Esophagus (tissue), 2 donors: ENCODE results near the gene WWC1. TPM values are rescaled to one million over a fixed set of nuclear protein-coding genes. Genes with fewer than 3 reads are reported as not detected.

Experiments
- H3K27ac ChIP-seq, 2 donors: one replicate each; pipeline ENCODE4 v1.5.1; 2013; ENCODE audit warnings: low read depth in 2 of 2, mild to moderate bottlenecking in 2 of 2, inconsistent platforms in 1 of 2, low read length in 1 of 2, moderate library complexity in 1 of 2
- H3K27me3 ChIP-seq, 2 donors: one replicate each; pipeline ENCODE4 v1.6.1; 2013; ENCODE audit warnings: low read length in 2 of 2, control low read depth in 1 of 2, mild to moderate bottlenecking in 1 of 2; ENCODE audit not compliant: insufficient read depth in 2 of 2, control insufficient read depth in 1 of 2
- H3K36me3 ChIP-seq, 2 donors: one replicate each; pipeline ENCODE4 v1.6.1; 2013; ENCODE audit warnings: low read length in 1 of 2; ENCODE audit not compliant: control insufficient read depth in 2 of 2, insufficient read depth in 2 of 2
- H3K4me1 ChIP-seq, 2 donors: one replicate each; pipeline ENCODE4 v1.6.1; 2013; ENCODE audit warnings: low read length in 1 of 2; ENCODE audit not compliant: control insufficient read depth in 2 of 2, insufficient read depth in 2 of 2
- H3K4me3 ChIP-seq, 2 donors: one replicate each; pipeline ENCODE4 v1.5.1; 2013; ENCODE audit warnings: low read length in 2 of 2, mild to moderate bottlenecking in 2 of 2, low read depth in 1 of 2, moderate library complexity in 1 of 2
- H3K9me3 ChIP-seq, 2 donors: one replicate each; pipeline ENCODE4 v1.6.1; 2013; ENCODE audit warnings: mild to moderate bottlenecking in 2 of 2, low read depth in 1 of 2, low read length in 1 of 2, moderate library complexity in 1 of 2; ENCODE audit not compliant: control insufficient read depth in 2 of 2, insufficient read depth in 1 of 2
- WGBS, 2 donors: extraction: QIAGEN DNeasy Blood & Tissue Kit; methylation state at CpG; one replicate each; pipeline ENCODE4 v1.1.7; 2013; 5-methylcytosine and 5-hydroxymethylcytosine counted together
- polyA plus RNA-seq, 2 donors: library from polyadenylated mRNA; stranded (reverse); fragments of 200-250 nt; gene quantifications; one replicate each; pipeline ENCODE4 v1.2.3, GENCODE V29; 2013
- donor health status: healthy with polysubstance abuse.
- donor health status: Bipolar disorder and iron deficiency.

The WWC1 gene
- polyA plus RNA-seq, 2 donors = 21.7 to 55.2 TPM

DNA sequence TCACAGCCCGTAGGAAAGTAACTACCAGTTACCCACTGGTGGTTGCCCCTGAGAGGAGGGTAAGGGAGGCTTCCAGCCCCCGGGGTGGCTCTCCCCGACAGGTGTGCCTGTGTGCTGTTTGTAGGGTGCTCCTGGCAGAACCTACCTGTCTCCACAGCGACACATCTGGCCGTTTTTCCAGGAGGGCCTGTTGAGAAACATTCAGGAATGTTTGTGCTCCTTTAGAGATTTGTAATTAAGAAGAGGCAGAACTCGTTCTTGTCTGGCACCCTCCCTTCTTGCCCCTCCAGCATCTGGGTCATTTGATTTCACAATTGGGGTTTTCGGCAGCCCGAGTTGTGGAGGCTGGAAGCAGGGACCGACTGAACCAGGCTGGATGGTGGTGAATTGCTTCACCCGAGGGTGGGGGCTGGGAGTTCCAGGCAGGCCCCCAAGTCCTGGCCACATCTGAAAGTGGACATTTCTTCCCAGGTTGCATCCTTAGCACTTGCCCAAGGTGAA is 74.2 kb downstream of the WWC1 start:
- WGBS, 2 donors = 20 to 31% methylated on average over 10 of the region's 10 CpGs
- no peak overlapping the region for H3K4me3 ChIP-seq
- H3K4me1 ChIP-seq = peaks cover 2 to 10% of the 10 kb centered on the region in 2 donors
- H3K9me3 ChIP-seq = no peaks in the 10 kb centered on the region
- H3K27ac ChIP-seq = peak overlapping the region; percentile 86 to 89
- H3K27me3 ChIP-seq = no peaks in the 10 kb centered on the region
- H3K36me3 ChIP-seq = no peaks in the 10 kb centered on the region

DNA sequence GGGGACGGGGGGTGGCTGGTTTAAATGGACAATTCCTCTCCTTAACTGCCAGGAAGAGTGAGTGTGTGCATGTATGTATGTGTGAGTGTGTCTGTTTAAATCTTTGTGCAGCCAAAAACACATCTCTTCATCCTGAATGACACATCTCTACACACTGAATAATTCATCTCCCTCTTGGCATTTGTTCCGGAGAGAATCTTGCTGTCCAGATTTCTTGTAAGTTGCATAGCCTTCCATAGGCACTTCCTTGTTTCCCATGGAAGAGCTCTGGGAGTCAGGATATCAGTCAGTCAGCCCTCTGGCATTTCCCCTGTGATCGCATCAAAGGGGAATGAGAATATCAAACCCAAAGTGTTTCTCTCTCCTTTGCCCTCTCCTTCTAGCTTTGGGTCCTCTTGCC is 74.7 kb downstream of the WWC1 start:
- no peaks in the 10 kb centered on the region for H3K9me3 ChIP-seq
- WGBS, 2 donors = 45 to 54% methylated on average over 3 of the region's 3 CpGs
- H3K36me3 ChIP-seq = no peaks in the 10 kb centered on the region
- peak overlapping the region; percentile 78 to 86 for H3K27ac ChIP-seq
- H3K4me1 ChIP-seq = peaks cover 2 to 13% of the 10 kb centered on the region in 2 donors
- no peak overlapping the region for H3K4me3 ChIP-seq
- H3K27me3 ChIP-seq = no peaks in the 10 kb centered on the region

DNA sequence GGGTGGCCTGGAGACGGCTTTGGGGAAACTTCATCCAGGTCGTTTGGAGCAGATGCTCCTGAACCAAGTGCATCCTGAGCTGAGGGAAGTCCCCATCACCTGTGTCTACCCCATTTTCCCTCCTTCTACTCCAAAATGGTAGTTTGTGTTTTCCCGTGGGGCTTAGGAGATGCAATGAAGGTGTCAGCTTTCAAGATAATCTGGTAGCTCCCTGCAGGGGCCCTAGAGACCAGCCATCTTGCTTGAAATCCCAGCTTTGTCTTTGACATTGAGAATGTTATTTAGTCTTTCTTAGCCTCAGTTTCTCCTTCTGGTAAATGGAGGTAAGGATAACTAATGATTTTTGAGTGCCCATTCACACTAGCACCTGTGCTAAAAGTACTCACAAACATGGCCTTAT is 77.4 kb downstream of the WWC1 start:
- H3K4me1 ChIP-seq = peaks cover 2 to 18% of the 10 kb centered on the region in 2 donors
- H3K4me3 ChIP-seq = no peak overlapping the region
- WGBS, 2 donors = 68 to 82% methylated on average over 3 of the region's 3 CpGs
- H3K36me3 ChIP-seq = no peaks in the 10 kb centered on the region
- no peak overlapping the region for H3K27ac ChIP-seq
- H3K9me3 ChIP-seq = no peaks in the 10 kb centered on the region
- H3K27me3 ChIP-seq = no peaks in the 10 kb centered on the region

DNA sequence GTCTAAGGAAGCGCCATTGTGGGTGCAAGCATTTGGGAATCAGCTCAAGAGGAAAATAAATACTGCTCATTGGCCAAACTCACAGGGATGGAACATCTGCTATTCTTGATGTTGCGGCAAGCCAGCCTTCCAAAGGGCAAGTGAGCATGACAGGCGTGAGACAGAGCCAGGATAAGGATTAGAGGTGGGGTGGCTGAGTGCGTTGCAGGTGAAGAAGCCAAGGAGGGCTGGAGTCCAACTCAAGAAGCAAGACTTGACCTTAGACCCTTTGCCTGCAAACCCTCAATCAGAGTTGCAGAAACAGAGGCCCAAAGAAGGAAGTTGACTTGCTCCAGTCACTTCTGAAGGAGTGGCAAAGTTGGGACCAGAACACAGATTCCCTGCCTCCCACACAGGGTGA is 79.4 kb downstream of the WWC1 start:
- no peaks in the 10 kb centered on the region for H3K36me3 ChIP-seq
- no peak overlapping the region for H3K27ac ChIP-seq
- no peaks in the 10 kb centered on the region for H3K9me3 ChIP-seq
- no peak overlapping the region for H3K4me3 ChIP-seq
- H3K27me3 ChIP-seq = no peaks in the 10 kb centered on the region
- WGBS, 2 donors = 65 to 75% methylated on average over 4 of the region's 4 CpGs
- peaks cover 0 to 10% of the 10 kb centered on the region in 2 donors for H3K4me1 ChIP-seq

DNA sequence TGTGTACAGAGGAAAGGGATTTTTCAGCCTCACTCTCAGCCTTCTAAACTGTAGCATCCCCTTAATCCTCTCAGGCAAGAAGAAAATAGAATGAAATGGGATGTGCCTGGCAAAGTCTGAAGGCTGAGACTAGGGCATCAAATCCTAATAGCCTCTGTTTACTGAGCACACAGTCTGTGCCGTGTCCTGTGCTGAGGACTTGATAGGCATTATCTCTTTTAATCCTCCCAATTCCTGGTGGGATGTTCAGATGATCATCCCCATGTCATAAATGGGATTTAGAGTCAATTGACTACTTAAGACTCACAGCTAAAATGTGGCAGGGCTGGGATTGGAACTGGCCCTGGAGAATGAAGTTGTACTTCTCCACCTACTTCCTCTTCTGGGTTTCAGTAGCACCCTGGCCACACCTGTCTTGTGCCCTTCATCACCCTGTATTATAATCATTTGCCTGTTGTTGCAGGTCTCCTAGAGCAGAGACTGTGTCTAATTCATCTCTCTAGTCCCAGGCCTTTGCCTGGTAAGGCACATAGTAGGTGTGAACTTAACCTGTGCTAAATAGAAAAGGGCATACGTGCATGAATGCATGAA is 81.0 kb downstream of the WWC1 start:
- no peaks in the 10 kb centered on the region for H3K9me3 ChIP-seq
- no peaks in the 10 kb centered on the region for H3K27me3 ChIP-seq
- H3K4me3 ChIP-seq = no peak overlapping the region
- H3K4me1 ChIP-seq = peaks cover 0 to 9% of the 10 kb centered on the region in 2 donors
- H3K36me3 ChIP-seq = no peaks in the 10 kb centered on the region
- H3K27ac ChIP-seq = peak overlapping the region in 1 of 2 donors; percentile 22
- WGBS, 2 donors = 78 to 85% methylated on average over 2 of the region's 2 CpGs

DNA sequence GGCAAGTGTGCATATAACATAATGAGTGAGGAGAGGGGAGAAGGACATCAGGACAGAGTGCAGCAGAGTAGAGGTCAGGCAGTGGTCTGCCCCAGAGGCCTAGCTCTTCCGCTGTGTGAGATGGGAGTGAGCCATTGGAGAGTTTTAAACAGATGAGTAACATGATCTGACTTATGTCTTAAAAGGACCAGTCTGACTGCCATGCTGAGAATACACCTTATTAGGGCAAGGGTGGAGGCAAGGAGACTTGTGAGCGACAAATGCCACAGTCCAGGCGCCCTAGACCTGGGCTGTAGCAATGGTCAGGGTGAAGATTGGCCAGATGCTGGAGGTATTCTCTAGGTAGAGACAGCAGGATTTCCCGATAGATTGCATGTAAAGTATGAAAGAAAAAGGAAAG is 83.1 kb downstream of the WWC1 start:
- peaks cover 0 to 9% of the 10 kb centered on the region in 2 donors for H3K4me1 ChIP-seq
- H3K36me3 ChIP-seq = no peaks in the 10 kb centered on the region
- WGBS, 2 donors = 85 to 89% methylated on average over 4 of the region's 4 CpGs
- H3K9me3 ChIP-seq = no peaks in the 10 kb centered on the region
- H3K27me3 ChIP-seq = no peaks in the 10 kb centered on the region
- no peak overlapping the region for H3K4me3 ChIP-seq
- H3K27ac ChIP-seq = no peak overlapping the region

DNA sequence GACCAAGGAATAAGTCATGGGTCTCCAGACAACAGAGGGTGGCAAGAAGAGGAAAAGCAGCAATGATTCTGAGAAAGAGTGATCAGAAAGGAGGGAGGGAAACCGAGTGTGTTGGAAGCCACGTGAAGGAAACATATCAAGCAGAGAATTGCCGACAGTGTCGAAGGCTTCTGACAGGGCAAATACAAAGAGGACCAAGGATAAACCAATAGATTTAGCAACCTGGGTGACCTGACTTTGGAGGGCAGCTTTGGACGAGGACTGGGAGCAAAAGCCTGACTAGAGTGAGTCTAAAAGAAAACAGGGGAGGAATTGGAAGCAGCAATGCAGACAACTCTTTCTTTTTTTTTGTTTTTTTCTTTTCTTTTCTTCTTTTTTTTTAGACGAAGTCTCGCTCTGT is 83.8 kb downstream of the WWC1 start:
- H3K36me3 ChIP-seq = no peaks in the 10 kb centered on the region
- no peaks in the 10 kb centered on the region for H3K27me3 ChIP-seq
- peaks cover 0 to 9% of the 10 kb centered on the region in 2 donors for H3K4me1 ChIP-seq
- H3K9me3 ChIP-seq = no peaks in the 10 kb centered on the region
- no peak overlapping the region for H3K27ac ChIP-seq
- WGBS, 2 donors = 82 to 89% methylated on average over 7 of the region's 7 CpGs
- no peak overlapping the region for H3K4me3 ChIP-seq

DNA sequence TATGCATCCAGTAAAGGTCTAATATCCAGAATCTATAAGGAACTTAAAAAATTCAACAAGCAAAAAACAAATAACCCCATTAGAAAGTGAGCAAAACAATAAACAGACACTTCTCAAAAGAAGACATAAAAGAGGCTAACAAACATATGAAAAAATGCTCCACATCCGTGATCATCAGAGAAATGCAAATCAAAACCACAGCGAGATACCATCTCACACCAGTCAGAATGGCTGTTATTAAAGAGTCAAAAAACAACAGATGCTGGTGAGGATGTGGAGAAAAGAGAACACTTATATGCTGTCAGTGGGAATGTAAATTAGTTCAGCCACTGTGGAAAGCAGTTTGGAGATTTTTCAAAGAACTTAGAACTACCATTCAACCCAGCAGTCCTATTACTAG is 86.1 kb downstream of the WWC1 start:
- H3K9me3 ChIP-seq = no peaks in the 10 kb centered on the region
- no peak overlapping the region for H3K27ac ChIP-seq
- H3K4me1 ChIP-seq = no peaks in the 10 kb centered on the region
- no peaks in the 10 kb centered on the region for H3K36me3 ChIP-seq
- WGBS, 2 donors = 78 to 81% methylated on average over 2 of the region's 2 CpGs
- no peak overlapping the region for H3K4me3 ChIP-seq
- no peaks in the 10 kb centered on the region for H3K27me3 ChIP-seq

DNA sequence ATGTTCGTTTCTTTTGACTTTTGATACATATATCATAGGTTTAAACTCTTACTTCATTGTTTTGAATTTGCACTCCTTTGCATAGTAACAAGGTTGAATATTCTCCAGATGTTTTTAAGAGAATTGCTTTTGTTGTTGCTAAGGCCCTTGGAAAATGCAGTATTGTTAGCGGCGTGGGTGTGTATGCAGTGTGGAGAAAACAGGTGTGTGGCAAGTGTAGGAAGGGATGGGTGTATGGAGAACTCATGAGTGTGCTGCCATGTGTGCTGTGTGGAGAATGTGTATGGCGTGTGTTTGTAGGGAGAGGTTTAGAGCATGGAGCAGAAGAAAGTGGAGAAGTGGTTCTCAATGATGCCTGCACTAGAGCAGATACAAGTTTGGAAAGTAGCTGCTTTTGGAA is 87.3 kb downstream of the WWC1 start:
- Histone ChIP-seq H3K27me3 (no peaks in the 10 kb centered on the region), H3K27ac (no peak overlapping the region), H3K4me1 (no peaks in the 10 kb centered on the region), H3K4me3 (no peak overlapping the region), H3K36me3 (no peaks in the 10 kb centered on the region), H3K9me3 (no peaks in the 10 kb centered on the region)
- 89 to 92% methylated on average over 4 of the region's 4 CpGs for WGBS, 2 donors

DNA sequence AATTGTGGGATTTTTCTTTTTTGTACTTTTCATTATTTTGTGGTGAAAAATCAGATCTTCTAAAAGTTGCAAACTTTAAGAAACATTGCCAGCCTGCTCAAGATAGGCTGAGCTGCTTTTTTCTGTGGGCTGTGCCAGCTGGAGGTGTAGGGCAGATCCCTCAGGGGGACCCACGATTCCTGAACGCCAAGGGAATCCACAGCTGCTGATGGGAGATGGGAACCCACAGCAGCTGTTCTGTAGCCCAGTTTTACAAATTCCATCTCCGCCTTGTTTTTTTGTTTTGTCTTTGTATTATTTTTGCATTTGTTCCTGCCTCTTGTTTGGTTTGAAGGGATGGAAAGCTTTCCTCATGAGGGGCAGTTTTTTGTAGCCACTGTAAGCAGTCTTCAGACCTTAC is 91.0 kb downstream of the WWC1 start:
- Histone ChIP-seq H3K36me3 (peaks cover 0 to 4% of the 10 kb centered on the region in 2 donors), H3K4me3 (no peak overlapping the region), H3K9me3 (peaks cover 0 to 4% of the 10 kb centered on the region in 2 donors), H3K4me1 (no peaks in the 10 kb centered on the region), H3K27ac (no peak overlapping the region), H3K27me3 (no peaks in the 10 kb centered on the region)
- 61 to 65% methylated on average over 3 of the region's 3 CpGs for WGBS, 2 donors
